ENCODE data around the gene EGFLAM.
"Not testable (repeated sequence)": the region's sequence is repeated elsewhere in the genome, so short reads cannot be mapped to it uniquely, and the experiment has no call there.

Gene EGFLAM

DNA sequence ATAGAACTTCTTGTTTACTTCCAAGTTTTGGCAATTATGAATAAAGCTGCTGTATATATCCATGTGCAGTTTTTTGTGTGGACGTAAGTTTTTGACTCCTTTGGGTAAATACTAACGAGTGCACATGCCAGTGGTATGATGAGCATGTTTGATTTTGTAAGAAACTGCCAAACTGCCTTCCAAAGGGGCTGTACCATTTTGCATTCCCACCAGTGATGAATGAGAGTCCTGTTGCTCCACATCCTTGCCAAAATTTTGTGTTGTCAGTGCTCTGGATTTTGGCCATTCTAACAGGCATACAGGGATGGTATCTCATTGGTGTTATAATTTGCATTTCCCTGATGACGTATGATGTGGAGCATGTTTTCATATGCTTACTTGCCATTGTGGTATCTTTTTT is 73.5 kb downstream of the EGFLAM start:
- no peak for DNase-seq

GRCh38 chr5:38333181-38333580 is 74.8 kb downstream of the EGFLAM start:
- not testable (repeated sequence) for DNase-seq

- DNase-seq, result no peak
Observed at GRCh38 chr5:38338455-38338854, 80.1 kb downstream of the EGFLAM start.

GRCh38 chr5:38339446-38339845 is 81.1 kb downstream of the EGFLAM start:
- DNase-seq, result no peak

- DNase-seq, result no peak
Observed at GRCh38 chr5:38341056-38341455, 82.7 kb downstream of the EGFLAM start.

DNA sequence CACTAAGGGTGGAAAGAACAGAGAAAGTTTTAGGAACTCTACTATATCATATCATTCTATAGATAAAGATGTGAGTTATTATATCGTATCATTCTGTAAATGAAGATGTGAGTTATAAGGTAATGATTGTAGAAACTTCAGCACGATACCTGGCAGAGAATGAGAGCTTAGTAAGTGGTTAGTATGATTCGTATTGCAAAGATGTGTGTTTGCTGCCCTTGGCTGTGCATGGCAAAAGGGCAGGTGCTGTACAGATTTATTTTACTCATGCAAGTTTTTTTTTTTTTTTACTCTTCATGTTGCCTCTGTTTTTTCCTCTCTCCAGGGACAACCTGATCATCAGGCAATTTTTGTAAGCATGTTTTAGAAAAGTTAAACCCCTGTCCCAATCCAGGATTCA is 83.3 kb downstream of the EGFLAM start:
- DNase-seq, result no peak

DNA sequence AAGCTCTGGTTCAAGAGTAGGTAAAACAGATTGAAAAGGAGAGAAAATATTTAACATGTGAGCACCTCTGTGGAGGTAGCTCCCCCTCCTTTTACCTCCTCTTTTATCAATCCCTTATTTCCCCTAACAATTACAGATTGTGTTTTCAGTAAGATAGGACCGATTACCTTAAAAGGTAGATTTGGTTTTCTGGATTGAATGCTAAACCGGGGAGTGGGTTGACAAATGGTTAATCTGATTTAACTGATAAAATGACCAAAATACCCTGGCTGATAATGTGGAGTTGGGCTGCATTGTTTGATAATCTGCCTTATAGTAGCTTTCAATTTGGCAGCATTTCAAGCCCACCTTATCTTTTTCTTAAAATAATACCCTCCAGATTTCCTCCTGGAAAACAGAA is 83.9 kb downstream of the EGFLAM start:
- DNase-seq, result no peak

DNA sequence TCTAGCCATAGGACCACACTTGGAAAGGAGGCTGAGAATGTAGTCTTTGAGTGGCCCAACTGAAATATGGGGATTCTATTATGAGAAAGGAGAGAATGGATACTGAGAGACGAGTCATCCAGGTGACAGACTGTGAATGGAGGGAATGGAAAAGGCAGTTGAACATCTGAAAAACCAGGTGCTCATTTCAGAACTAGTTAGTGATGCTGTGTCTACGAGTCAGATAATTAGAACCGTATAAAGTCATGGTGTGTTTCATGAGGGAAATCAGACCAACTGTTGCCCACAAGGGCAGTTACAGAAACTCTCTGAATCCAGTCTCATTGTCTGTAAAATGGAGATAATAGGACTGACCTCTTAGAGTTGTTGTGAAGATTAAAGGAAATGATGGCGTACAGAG is 86.5 kb downstream of the EGFLAM start:
- DNase-seq, result no peak

- DNase-seq, result no peak
Observed at GRCh38 chr5:38346593-38346992, 88.2 kb downstream of the EGFLAM start.

DNA sequence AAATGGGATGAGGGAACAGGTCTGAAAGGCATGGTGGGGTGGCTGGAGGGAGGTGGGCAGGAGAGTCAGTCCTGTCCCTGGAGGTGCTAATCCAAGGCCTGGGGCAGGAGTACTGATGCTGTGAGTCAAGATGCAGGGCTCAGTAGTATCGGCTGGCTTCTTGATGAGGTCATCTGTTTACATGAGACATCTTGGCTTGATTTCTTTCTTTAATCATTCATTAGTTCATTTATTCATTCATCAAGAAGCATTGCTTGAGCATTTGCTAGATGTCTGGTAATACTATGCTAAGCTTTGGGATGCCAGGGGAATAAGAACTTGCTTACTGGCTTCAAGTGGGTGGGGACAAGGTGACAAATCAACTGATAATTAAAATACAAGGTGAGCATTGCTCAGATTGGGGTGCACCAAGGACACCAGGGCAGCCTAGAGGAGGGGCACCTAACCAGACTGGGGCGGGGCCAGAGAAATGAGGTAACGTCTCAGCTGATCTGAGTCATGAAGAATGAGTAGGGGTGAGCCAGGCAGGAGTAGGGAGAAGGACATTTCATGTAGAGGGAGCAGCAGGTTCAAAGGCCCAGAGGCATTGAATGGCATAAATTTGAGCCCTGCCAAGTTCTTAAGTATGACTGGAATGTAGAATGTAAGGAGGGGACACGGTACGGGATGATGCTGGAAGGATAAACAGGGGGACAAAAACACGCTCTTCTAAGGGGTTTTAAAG is 88.8 kb downstream of the EGFLAM start:
- DNase-seq, result no peak

DNA sequence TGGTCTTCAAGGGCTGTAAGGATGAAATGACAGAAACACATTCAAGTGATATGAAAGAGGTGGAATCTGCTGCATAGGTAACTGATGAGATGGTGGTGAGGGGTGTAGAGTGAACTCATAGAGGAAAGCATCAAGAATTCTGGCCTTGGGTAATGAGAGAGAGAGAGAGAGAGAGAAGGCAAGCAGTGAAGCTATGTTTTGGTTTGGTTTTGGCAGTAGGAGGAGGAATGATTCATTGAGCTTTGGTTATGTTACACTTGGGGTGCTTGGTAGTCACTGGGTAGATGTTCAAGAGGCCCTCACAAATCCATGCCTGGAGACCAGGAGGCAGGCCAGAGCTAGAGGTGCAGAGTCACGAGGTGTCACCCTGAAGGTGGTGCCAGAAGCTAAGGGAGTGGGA is 89.5 kb downstream of the EGFLAM start:
- no peak for DNase-seq

DNA sequence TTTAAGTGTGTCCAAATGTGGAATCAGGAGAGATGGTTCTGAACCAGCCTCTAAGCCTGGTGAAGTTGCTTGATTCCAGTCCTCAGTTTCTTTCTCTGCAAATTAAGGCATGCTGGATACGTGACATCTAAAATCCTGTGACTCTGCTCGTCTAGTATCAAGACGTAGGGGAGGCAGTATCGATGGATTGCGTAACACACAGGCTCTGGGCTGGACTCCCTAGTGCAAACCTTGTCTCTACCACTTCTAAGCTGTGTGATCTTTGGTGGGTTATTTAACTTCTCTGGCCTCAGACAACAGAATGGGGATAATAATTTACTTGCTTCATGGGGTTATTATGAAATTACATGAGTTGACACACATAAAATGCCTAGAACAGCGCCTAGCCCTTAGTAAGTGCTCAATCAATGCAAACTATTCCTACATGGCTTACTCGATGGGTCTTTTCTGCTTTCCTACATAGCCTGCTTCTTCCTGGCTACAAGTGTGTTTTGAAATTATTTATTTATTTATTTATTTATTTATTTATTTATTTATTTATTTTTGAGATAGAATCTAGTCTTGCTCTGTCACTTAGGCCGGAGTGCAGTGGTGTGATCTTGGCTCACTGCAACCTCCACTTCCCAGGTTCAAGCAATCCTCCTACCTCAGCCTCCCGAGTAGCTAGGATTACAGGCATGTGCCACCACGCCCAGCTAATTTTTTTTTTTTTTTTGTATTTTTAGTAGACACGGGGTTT is 102.1 kb downstream of the EGFLAM start:
- no peak for DNase-seq

- no peak for DNase-seq
Observed at GRCh38 chr5:38362713-38363112, 104.4 kb downstream of the EGFLAM start.

- DNase-seq, result no peak
Observed at GRCh38 chr5:38364825-38365224, 106.5 kb downstream of the EGFLAM start.

DNA sequence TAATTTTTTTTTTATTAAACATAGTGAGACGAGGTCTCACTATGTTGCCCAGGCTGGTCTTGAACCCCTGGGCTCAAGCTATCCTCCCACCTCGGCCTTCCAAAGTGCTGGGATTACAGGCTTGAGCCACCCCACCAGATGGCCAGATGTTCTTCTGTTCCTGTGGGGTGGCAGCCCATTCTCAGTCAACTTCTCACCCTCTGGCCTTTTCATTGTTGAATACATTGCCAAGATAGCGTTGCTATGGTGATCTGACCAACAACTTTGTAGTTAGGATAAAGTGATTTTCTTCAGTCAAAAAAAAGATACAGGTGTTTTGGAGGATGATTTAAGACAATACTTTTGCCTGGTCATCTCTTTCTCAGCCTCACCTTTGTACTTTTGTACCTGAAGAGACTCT is 109.1 kb downstream of the EGFLAM start:
- no peak for DNase-seq

- DNase-seq, result no peak
Observed at GRCh38 chr5:38367966-38368365, 109.6 kb downstream of the EGFLAM start.

- no peak for DNase-seq
Observed at GRCh38 chr5:38369692-38370091, 111.3 kb downstream of the EGFLAM start.

DNA sequence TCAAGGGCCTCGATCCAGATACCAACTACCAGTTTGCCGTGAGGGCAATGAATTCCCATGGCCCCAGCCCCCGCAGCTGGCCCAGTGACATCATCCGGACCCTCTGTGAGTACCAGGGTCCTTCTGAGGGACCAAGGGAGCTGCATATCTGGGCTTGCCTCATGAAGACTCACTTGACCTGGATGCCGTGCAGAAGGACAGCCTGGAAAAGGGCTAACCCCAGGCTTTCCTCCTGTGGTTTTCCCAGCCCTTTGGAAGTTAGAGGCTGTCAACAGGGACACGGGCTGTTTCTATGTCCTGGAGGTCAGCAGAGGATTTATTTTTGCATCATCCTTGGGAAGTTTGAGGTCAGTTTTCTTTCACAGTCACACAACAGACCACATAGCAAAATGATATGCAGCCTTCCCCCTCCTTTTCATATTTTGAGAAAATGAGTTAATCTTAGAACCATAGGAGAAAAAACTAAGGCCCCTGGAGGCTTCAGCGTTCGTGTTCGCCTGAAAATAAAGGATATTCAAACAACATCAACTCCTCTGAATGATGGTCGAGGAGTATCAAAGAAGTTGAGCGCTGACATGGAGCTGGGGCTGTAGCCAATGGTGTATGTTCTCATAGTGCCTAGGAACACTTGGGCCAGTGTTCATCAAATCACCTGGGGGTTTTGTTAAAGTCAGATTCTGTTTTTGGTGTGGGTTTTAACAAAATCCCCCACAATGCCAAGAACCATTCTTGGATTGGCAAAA is 112.2 kb downstream of the EGFLAM start:
- no peak for DNase-seq

DNA sequence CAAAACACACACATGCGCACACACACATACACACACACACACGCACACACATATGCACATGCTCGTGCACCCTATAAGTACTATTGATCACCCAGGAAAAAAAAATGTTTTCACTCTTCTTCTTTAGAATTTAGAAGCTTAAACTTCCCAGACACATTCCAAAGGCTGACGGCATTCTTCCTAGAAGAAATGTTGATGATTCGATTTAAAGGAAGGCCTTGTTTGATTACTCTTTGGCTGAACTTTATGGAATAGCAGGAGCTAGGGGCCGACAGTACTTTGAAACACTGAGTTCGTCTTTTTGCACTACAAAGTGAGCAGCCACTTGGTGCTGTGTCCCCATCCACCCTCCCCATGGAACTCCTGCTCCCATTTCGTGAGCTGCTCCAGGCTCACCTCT is 113.2 kb downstream of the EGFLAM start:
- no peak for DNase-seq

DNA sequence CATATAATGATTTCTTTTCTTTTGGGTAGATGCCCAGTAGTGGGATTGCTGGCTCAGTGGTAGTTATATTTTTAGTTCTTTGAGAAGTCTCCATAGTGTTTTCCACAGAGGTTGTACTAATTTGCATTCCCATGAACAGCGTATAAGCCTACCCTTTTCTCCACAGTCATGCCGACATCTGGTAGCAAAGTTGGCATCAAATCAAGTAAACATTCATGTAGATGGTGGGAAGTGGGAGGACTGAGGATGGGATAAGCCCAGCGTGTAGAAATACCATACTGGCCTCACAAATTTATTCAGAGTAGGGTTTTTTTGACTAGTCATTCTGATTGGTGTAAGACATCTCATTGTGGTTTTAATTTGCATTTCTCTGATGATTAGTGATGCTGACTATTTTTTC is 115.4 kb downstream of the EGFLAM start:
- DNase-seq, result no peak

- no peak for DNase-seq
Observed at GRCh38 chr5:38375423-38375822, 117.1 kb downstream of the EGFLAM start.

GRCh38 chr5:38376404-38376803 is 118.0 kb downstream of the EGFLAM start:
- DNase-seq, result no peak

GRCh38 chr5:38378579-38378978 is 120.2 kb downstream of the EGFLAM start:
- no peak for DNase-seq

GRCh38 chr5:38379350-38379937 is 121.1 kb downstream of the EGFLAM start:
- DNase-seq, result no peak
